ENCODE results near the gene ZDHHC11.
"Not testable (repeated sequence)": the region's sequence is repeated elsewhere in the genome, so short reads cannot be mapped to it uniquely, and the experiment has no call there.

The ZDHHC11 gene

DNA sequence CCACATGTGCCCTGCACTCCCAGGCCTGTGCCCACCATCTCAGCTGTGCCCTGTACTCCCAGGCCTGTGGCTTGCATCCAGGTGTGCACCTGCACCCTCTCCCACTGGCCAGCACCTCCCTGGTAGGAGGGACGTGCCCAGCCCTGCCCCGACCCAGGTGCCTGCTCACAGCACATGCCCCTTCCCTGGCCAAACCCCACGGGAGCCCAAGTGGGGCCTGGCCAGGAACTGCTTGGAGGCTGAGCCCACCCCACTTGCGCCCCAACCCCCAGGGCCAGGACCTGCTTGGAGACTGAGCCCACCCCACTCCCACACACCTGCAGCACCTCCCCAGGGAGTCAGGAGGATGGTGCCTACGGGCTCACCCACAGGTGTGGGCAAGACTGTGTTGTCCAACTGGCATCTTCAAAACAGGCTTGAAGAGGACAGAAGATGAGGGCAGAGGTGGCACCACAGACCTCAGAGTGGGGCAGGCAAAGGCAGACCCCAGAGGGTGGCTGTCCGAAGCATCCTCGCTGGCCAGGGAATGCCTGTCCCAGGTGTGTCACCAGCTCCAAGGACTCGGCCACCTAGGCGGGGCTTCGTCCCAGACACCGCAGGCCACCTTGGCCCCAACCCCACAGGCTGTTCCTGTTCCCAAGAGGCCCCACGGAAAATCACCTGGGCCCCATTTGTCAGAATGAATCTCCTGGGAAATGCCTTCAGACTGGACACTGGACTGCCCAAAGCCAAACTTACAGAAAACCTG, 77.1 kb downstream of the ZDHHC11 start:
- DNase-seq = no peak

DNA sequence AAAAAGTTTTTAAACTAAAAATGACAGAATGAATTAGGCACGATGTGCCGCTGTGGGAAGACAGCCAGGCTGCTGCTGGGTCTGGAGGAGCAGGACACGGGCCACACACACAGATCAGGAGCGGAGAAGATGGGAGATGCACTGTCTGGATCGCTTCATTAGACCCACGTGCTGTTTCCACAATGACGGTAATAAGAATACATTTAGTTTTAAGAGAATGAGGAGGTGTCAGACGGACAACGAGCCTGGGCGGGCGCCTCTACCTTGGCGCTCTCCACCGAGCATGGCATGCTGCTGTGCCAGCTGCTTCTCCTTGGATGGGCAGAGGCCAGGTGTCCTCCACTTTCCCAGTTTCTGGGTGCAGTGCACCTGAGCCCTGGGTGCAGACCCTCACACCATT, 77.9 kb downstream of the ZDHHC11 start:
- DNase-seq = not testable (repeated sequence)

DNA sequence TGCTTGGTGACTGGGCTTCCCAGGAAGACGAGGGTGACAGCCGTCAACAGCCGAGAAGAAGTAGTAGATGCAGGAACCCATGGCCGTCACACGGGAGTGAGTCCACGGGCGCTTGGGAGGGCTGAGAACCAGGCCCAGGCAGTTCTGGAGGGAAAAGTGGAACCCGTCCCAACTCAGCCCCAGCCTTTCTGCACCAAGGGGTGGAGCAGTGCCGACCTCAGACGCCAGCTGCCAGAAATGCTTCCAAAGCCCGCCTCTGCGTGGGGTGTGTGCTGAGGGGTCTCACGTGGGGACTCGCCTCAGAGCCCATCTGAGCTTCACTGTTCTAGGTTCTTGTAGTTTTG, 78.3 kb downstream of the ZDHHC11 start:
- DNase-seq = not testable (repeated sequence)

DNA sequence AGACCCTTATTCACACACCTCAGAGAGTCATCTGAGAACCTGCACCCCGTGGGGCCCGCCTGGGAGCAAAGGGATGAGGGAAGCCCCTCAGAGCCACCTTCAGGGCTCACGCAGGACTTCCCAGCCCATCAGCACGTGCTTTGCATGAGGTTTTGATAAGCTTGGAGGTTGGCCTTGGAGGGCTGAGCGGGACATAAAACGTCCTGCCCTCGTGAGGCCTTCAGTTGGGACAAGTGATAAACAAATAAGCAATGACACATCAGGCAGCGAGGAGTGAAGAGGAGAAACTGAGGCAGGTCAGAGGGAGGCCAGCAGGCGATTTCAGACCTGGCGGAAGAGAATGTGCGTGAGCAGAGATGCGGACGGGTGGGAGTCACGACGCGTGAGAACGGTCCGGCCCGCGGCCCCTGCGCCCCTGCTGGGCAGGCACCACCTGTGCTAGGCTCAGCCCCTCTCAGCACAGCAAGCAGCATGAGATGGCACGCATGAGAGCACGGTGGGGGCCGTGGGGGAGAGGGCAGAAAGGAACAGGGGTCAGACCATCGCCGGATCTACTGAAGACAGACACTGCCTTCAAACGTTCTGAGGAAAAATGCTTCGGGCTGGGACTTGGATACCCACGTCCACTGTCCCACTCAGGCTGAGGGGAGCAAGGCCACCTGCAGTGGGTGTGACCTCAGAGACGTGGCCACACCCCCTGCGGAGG, 78.8 kb downstream of the ZDHHC11 start:
- DNase-seq = not testable (repeated sequence)

DNA sequence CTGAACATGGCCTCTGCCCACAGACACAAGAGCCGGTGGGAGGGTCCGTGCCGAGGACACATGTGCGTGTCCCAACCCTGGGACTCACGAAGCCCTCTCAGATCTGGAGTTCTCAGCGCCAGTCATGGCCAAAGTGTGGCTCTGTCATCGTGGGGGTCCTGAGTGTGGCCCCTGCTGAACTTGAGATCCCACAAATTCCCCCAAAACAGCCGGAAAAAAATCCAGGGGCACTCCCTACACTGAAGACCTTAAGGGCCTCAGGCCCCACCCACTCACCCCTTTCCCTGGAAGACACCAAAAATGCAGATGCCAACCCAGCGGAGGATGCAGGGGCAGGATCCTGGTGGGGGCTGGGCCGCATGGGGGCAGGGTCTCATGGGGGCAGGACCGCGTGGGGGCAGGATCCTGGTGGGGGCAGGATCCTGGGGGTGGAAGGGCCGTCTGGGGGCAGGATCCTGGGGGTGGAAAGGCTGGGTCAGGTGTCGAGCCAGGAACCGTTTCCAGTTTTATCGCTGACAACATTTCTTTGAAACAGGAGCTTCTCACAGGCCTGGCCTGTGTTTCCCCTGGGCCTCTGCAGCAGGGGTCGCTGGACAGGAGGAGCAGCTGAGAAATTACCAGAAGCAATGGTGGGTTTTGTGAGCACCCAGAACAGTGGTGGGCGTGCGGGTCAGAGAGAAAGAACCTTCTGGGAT, 79.6 kb downstream of the ZDHHC11 start:
- not testable (repeated sequence) for DNase-seq

DNA sequence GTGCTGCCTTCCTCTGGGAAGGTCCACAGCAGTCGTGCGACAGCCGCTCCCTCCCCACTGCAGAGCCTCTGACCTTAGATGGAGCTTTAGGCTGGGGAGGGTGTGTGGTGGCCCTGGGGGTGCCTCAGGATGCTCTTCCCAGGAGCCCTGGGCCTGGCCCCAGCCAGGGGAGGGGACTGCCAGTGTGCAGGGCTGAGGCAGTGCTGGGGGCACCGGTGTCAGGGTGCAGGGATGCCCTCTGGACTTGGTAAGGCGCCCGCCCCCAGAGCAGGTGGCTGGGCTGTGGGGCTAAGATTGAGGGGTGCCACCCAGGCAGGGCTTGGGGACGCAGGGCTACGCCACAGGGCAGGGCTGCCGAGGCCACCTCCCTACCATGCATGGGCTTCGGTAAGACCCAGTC, 80.2 kb downstream of the ZDHHC11 start:
- DNase-seq = not testable (repeated sequence)

DNA sequence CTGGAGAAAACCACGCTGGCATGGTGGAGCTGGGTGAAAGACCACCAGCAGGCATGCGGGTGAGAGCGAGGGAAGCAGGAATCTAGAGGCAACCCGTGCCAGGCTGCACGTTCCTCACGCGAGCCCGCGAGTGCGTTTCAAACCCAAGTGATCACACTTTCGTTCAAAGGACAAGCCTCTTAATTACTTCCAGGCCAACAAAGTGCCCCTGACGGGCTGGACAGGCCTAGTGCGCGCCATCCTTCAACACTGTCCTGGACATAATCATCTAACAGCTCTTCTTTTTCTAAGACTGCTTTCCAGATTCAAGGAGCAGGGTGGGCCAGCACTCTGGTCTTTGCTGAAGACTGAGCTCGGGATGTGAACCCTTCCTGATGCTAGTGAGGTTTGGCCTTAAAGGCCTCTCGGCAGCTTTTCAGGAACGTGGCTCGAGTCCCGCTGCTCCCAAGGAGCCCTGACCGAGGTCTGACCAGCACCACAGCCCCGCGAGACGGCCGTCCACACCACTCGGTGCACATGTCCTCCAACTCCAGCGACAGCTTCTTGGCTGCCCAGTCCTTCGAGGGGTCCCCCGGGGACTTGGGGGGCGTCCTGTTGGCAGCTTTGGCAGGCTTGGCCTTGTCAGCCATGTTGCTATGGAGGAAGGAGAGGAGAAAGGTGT, 81.2 kb downstream of the ZDHHC11 start:
- DNase-seq = not testable (repeated sequence)

DNA sequence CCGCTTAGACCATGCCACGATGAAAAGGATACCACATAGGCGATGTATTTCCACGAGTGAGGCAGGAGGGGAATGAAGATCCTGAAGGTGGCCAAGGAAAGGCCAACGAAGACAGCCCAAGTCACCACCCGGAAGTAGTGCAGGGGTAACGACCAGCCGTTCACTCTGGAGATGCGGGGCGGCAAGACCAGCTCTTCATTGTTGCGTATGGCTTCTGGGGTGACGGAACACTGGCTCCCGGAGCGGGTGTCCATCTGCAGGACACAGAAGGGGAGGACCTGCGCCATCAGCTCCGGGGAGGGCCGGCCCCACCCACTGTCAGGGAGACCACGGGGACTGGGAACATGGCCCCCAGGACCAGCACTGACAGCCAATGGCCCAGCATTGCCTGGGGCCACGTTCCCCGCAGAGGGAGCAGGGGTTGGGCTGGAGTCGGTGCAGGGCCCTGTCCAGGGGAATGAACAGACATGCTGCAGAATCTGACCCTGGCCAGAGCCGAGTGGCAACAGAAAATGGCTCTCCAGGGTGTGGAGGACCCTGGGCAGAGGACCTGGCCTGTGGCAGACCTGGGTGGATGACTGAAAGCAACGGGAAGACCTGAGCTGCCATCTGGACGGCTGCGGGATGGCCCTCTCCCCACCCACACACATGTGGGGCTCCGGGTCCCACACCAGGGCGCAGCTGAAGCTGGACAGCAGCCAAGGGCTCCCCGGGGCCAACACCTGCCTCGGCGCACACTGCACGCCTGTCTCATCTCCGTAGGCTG, 83.9 kb downstream of the ZDHHC11 start:
- no peak for DNase-seq

DNA sequence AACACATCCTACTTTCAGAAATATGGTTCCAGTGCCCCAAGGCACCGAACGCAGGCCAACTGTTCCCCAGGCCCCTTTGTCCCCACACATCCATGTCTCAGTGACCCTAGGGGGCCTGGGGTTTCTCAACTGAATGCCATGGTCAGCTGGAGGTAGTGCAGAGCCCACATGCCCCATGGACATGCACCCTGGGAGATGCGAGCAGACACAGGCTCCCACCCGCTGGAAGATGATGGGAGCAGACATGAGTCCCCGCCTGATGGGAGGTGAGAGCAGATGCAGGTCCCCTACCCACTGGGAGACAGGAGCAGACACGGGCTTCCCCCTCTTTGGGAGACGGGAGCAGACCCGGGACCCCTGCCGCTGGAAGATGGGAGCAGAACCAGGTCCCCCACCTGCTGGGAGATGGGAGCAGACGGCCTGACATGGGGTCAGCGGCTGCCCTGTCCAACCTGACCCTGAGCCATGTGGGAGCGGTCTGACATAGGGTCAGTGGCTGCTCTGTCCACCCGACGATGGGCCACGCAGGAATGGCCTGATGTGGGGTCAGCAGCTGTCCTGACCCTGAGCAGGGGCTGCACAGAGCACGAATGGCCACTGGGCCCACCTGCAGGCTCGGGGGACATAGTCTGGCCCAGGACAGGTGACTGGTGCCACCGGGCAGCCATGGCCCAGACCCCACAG, 84.7 kb downstream of the ZDHHC11 start:
- DNase-seq = no peak

DNA sequence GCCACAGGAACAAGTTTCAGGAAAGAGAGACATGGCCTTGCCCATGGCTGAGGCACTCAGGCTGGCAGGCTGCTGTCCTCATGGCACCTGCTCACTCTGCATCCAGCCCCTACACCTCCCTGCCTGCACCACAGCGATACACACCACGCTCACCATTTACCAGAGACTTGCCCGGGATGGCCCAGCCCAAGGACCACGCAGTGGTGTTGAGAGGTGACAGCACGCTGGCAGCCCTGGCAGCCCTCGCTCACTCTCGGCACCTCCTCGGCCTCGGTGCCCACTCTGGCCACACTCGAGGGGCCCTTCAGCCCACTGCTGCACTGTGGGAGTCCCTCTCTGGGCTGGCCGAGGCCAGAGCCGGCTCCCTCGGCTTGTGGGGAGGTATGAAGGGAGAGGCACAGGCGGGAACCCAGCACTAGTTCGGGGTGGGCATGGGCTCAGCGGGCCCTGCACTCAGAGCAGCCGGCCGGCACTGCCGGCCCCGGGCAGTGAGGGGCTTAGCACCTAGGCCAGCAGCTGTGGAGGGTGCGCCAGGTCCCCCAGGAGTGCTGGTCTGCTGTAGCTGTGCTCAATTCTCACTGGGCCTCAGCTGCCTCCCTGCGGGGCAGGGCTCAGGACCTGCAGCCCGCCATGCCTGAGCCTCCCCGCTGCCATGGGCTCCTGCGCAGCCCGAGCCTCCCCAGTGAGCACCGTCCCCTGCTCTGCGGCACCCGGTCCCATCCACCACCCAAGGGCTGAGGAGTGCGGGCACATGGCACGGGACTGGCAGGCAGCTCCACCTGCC, 86.6 kb downstream of the ZDHHC11 start:
- no peak for DNase-seq

DNA sequence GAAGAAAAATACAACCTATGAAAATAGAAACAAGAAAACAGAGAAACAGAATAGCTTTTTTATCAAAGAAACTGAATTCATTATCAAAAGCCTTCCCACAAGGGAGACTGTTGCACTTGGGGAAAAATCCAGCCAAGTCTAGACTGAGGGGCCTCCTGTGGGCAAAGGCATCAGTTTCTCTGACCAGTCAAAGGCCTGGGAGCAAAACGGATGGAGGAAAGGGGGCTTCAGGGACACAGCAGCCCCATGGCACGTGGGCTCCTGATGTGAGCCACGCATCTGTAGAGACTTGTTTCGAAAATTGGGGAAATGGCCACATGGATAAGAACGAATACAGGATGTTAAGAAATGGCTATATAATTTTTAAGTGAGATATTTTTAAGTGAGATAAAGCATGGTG, 87.4 kb downstream of the ZDHHC11 start:
- DNase-seq = no peak

DNA sequence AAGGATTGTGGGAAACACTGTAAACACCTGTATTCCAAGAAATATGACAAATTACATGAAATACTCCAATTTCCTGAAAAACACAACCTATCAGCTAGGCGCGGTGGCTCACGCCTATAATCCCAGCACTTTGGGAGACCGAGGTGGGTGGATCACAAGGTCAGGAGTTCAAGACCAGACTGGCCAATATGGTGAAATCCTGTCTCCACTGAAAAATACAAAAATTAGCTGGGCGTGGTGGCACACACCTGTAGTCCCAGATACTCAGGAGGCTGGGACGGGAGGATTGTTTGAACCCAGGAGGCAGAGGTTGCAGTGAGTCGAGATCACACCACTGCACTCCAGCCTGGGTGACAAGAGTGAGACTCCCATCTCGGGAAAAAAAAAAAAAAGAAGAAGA, 87.8 kb downstream of the ZDHHC11 start:
- DNase-seq = not testable (repeated sequence)

DNA sequence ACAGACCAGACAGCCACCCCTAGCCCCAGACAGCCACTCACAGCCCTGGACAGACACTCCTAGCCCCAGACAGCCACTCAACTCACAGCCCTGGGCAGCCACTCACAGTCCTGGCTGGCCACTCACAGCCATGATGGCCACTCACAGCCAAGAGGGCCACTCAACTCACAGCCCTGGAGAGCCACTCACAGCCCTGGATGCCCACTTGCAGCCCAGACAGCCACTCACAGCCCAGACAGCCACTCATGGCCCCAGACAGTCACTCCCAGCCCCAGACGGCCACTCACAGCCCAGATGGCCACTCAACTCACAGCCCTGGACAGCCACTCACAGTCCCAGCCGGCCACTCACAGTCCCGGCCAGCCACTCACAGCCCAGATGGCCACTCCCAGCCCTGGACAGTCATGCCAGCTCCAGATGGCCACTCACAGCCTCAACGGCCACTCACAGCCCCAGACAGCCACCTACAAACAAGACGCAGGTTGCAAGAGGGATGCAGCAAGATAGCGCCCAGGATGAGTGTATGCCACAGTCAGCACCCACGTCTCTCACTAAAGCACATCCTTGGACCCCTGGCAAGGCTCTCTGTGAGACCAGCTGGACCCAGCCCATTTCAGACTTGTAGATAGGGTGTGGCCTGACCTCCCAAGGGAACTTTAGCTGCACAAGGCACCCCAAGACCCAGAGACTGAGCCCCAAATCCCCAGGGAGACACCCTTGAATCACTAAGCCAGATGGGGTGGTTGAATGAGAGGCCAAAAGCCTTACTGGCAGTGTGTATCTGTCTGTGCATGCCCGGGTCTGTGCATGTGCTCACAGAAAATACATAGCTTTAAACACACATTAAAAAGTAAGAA, 88.7 kb downstream of the ZDHHC11 start:
- DNase-seq = no peak

DNA sequence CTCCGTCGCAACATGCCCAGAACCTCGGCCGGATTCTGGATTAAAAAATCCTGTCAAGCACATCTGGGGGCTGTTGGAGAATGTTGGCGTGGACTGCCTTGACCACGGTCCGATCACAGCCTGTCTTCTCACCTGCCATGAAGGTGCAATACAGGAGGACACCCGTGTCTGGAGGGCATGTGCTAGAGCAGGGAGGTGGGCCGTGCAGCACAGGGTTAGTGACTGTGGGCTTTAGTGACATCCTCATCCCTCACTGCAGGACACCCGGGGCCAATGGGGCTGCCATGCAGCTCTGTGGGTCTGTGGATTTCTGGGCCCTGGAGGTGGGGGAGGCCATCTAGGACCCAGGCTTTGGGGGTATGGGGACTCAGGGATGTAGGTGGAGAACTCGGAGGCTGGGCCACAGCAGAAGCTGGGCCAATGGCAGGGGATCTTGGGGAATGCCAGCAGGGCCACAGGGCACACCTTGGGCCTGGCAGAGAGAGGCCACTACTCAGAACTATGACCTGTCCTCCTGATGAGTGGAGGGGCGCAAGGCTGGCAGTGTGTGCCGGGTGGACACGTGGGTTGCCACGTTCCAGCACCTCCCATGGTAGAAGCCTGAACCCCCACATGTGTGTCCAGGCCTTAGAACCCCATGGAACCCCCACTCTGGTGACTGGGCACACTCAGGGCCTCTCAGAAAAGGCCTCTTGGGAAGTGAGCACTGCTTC, 89.6 kb downstream of the ZDHHC11 start:
- DNase-seq = no peak

DNA sequence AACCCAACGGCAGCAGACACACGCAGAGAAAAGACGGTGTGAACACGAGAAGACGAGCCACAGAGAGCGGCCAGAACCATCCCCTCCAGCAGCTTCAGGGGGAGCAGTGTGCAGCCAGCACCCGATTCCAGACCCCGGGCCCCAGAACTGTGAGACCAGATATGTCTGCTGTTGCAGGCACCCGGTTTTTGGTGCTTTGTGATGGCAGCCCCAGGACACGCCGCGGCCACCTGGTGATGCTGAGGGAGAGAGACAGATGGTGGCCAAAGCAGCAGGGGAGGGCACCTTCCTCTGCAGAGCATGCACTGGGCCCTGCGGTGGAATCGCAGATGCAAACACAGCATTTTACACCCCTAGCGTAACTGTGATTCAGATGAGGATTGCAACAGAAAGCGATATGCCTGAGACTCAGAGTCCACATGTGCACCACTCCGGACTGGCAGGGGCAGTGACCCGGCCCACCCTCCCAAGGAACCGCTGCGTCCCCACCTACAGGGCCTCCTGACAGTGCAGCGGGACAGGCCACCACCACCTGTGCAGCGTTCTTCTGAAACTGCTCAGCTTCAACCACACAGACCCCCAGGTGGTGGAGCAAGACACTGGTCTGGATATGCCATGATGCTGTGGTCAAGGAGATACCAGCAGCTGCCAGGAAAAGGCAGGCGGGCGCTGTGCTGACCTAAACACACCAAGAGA, 90.3 kb downstream of the ZDHHC11 start:
- DNase-seq = no peak

DNA sequence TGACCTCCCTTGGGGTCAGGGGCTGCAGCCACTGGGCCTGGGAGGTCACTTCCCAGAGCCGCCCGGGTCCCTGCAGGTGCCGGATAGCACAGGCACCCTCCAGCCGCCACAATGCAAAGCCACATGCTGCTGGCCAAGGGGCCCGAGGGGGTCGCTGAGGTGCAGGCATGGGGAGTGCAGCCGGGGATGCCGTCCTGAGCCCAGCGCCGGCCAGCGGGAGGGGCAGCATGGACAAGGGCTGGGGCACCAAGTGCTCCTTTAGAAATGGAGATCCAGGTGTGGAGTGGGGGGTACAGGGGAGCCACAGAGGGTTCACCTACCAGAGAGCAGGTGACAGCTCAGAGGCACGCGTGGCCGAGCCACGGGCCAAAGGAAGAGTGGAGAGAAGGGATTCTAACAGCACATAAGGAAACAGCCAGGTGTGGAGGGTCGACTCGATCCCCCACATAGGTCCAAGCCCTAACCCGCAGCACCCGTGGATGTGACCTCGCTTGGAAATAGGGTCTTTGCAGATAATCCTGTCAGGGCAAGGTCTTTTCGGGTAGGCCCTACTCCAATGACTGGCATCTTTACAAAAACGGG, 90.9 kb downstream of the ZDHHC11 start:
- DNase-seq = no peak

DNA sequence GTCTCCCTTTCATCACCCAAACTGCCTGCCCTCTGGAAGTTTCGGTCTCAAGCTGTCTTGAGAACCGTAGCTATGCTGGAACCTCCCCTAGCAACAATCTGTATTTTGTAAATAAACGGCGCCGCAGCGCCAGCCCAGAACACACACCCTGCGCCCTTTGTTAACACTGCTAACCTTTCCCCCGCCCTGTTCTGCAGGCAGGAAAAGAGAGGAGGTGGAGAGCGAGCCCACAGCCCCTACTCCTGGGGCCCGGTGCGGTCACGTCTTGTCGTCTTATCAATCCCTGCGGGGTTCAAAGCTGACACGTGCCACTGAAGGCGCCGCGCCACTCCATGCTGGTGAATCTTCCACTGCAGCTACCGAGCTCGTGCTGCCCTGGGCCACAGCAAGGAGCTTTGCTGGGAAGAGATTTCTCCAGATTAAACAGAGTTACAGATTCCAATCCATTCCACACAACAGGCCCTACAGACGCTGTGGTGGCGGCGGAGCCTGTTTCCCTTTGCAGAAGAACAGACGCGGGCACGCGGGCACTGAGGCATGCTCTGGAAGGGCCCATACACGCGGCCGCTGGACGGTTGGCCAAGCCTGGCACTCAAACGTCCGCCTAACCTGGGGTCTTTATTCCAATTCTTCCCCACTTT, 91.6 kb downstream of the ZDHHC11 start:
- DNase-seq = peak; percentile 45

DNA sequence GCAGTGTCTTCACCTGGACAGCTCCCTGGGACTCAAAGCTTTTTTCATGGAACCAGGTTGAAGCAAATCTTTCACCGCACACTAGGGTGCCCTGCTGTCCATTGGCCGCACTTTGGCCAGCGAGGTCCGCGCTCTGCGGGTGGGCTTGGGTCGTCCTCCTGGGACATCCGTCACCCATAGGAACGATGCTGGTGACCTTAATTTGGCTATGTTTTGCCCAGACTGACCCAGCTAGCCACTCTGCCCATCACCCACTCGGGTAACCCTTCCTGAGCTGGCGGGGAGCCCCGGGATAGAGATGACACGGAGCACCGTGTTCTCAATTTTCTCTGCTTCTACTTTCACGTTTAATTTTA, 92.1 kb downstream of the ZDHHC11 start:
- no peak for DNase-seq

Data from stimulated activated CD4-positive, alpha-beta T cell treated with anti-CD3 and anti-CD28 coated beads, Interleukin-1b, Interleukin-23, amount 100 ng/mL, for 48 hours (primary cell).